DMS53 treated with DMSO at 0.1 percent for 48 hours (cell line): ENCODE data around the gene MS4A18.

Experiments
- DNase-seq: peaks from one replicate; lab custom pipeline; 2025; ENCODE audit not compliant: unreplicated experiment; lab: John Stamatoyannopoulos, UW

MS4A18 gene

GRCh38 chr11:60765355-60765754 lies 40.8 kb downstream of the MS4A18 start:
- DNase-seq: no peak

GRCh38 chr11:60766547-60766946 lies 42.0 kb downstream of the MS4A18 start:
- no peak for DNase-seq

DNA sequence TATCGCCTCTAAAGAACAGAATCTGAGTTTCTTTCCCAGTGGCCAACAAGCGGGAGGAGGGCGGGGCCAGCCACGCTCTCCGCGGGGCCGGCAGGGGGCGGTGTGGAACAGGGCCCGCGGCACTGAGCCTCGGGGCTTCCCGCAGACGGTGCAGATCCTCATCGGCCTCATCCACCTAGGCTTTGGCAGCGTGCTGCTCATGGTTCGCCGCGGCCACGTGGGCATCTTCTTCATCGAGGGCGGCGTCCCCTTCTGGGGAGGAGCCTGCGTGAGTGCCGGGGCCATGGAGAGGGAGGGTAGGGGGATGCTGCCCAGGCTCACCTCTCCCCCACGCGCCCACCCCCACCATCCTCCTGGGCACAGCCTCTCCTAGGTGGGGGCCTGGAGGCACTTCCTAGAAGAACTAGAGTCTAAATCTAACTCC lies 42.9 kb downstream of the MS4A18 start:
- DNase-seq: no peak

DNA sequence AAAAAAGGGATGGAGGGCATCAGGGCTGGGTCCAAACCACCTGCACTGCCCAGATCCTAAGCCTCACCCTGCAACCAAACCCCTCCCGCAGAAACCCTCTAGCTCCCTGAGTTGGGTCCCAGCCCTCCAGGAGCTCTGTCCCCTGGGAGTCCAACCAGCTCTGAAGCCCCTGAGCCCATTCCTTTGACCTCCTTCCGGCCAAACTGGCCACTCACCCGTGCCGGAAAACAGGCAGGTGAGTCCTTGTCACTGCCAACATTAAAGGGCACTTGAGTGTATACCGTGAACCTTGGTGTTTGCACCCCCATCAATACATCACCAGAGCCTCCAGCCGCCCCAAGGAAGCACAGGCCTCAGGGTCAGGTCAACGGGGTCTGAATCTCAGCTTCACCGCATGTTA lies 43.7 kb downstream of the MS4A18 start:
- no peak for DNase-seq

DNA sequence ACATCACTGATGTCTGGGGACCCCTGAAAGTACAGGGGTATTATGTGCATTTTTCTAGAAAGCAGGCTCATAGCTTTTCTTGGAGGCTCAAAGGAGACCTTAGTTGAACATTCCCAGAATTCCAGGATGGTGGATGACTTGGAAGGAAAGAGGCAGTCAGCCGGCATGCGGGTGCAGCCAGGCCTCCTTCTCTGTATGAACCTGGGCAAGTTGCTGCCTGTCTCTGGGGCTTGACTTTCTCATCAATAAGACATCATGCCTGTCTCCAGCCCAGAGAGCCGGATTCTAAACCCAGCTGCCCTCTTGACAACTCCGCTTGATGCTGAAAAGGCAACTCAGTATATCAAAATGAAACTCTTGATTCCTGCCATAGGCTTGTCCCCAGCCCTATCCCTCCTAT lies 44.8 kb downstream of the MS4A18 start:
- no peak for DNase-seq

- DNase-seq: no peak
Observed at GRCh38 chr11:60769811-60770210, 45.3 kb downstream of the MS4A18 start.

GRCh38 chr11:60771146-60771545 lies 46.6 kb downstream of the MS4A18 start:
- no peak for DNase-seq

DNA sequence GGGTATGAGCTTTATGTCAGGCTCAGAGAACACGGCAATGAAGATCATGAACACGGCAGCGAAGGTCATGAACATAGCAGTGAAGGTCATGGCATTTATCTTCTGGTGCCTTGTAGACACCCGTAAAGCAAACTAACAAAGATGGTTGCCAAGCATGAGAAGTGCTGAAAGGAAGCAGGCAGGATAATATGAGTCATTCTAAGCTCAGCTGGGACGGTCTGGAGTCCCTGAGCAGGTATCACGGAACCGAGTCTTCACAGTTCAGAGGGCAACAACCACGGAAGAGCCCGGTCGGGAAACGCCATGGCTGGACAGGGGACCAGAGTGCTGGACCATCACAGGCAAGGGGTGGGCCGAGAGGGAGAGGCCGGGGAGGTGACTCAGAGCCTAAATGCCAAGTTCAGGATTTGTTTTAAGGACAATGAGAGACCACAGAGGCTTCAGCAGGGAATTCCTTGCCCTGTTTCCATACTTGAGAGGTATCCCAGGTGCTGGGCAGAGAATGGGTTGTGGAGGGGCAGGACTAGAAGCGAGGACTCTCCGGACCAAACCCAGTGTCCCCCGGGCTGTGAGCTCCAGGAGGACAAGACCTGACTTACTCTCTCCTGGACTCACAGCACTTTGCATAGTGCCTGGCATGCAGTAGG lies 47.5 kb downstream of the MS4A18 start:
- DNase-seq: no peak

GRCh38 chr11:60772666-60773065 lies 48.1 kb downstream of the MS4A18 start:
- DNase-seq: no peak

GRCh38 chr11:60774726-60775125 lies 50.2 kb downstream of the MS4A18 start:
- DNase-seq: no peak

DNA sequence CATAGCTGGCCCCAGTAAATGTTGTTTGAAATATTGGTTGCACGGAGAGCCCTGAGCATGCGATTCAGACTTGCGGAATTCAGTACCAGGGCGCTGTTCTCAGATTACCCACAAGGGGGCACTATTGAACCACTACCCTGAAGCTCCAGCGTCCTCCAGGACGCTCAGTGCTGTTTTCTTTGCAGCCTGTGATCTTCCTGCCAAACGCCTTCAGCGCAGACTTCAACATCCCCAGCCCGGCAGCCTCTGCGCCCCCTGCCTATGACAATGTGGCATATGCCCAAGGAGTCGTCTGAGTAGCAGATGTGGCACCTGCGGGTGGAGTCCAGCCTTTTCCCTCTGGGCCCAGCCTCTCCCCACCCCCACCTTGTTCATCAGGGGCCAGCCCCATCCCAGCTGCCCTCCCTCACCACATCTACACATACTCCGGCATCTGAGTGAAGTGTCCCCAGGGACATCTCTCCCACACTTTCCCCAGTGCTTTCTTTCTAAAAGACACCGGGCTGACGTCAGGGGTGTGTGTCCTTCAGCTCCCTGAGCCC lies 51.0 kb downstream of the MS4A18 start:
- DNase-seq: peak; percentile 90

GRCh38 chr11:60776167-60776566 lies 51.6 kb downstream of the MS4A18 start:
- DNase-seq: no peak

GRCh38 chr11:60777106-60777505 lies 52.6 kb downstream of the MS4A18 start:
- no peak for DNase-seq

GRCh38 chr11:60777572-60777971 lies 53.1 kb downstream of the MS4A18 start:
- no peak for DNase-seq

DNA sequence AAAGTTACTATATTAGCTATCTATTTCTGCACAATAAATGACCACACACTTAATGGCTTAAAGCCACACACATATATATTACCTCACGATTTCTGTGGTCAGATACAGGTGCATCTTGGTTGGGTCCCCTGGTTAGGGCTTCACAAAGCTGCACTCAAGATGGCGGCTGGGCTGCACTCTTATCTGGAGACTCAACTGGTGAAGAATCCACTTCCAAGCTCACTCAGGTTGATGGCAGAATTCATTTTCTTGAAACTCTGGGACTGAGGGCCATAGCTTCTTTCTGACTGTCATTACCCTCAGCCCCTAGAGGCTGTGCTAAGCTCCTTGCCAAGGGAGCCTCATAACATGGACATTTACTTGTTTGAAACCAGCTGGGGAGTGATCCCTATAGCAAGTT lies 55.5 kb downstream of the MS4A18 start:
- no peak for DNase-seq

- DNase-seq: no peak
Observed at GRCh38 chr11:60780774-60781173, 56.3 kb downstream of the MS4A18 start.

DNA sequence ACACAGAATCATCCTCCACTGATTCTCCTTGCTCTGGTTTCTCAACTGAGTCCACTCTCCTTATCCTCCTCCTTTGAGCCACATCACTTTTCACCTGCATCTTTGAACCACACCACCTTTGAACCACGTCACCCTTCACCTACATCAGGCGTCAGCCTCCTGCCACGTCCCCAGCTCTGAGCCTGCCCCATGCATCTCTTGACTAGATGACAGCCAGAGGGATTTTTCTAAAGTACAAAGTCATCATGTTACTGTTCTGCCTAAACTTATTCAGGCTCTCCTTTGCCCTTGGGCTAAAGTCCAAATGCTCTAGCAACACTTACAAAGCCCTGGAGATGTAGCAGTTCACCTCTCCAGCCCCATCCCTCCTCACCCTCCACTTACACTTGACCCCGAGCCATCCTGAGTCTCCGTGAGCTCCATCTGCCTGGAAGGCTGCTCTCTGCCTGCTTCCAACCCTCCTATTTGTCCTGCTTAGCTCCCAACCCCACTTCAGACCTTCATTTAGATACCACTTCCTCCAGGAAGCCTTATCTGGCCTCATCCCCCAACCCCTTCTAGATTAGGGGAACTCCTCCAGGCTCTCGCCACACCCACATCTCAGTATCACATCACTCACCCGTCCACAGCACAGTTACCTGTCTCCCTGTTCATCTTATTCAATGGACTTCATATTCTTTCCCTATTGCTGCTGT lies 56.9 kb downstream of the MS4A18 start:
- no peak for DNase-seq

- DNase-seq: no peak
Observed at GRCh38 chr11:60781981-60782316, 57.4 kb downstream of the MS4A18 start.

GRCh38 chr11:60782393-60783140 lies 58.0 kb downstream of the MS4A18 start:
- DNase-seq: no peak

DNA sequence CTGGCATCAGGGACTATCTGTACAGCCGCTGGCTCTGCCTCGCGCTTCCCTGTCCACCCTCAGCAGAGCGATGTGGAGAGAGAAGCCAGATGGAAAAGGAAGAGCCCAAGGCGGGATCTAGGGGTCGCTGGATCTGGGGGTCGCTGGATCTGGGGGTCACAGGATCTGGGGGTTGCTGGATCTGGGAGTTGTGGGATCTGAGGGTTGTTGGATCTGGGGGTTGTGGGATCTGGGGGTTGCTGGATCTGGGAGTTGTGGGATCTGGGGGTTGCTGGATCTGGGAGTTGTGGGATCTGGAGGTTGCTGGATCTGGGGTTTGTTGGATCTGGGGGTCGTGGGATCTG lies 58.6 kb downstream of the MS4A18 start:
- DNase-seq: no peak

- no peak for DNase-seq
Observed at GRCh38 chr11:60783911-60784310, 59.4 kb downstream of the MS4A18 start.

DNA sequence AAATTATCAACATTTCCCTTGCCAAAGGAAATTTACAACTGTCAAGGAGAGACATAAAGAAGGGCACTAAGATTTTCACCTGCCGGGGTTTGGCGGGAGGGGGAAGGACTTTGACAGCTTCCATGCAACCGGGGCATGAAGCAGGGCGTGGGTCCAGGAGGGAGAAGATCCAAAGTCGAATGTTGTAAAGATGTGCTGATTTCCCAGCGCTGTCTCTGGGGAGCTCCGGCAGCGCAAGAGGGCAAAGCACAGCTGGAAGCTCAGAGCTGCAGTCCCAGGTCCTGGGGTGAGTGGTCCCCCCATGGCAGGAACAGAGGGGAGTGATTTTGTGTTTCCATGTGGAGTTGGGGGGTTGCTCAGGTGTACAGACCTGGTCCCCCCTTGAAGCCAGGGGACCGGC lies 60.6 kb downstream of the MS4A18 start, which contains the start of gene MS4A10:
TSS of gene MS4A10 (plus strand) at position 198 of the 400 bp plus-strand sequence. CDS start 5,003 bp downstream, outside the sequence.
- DNase-seq: no peak
